K562 (cell line): ENCODE measurements around the gene DAB2IP. TPM values are rescaled to one million over a fixed set of nuclear protein-coding genes. Genes with fewer than 3 reads are reported as not detected.

Experiments
- ATAC-seq: fragments of 200-7000 bp; cut with Tn5 transposase; 3 replicates; pipeline ENCODE4 v1.9.1; 2020; ENCODE audit warnings: moderate library complexity
- BruUV-seq: library from RNA; stranded (reverse); fragments of 400-500 nt; replicated peaks from 2 replicates; lab custom pipeline; 2021; lab: Mats Ljungman, UMichigan
- CTCF ChIA-PET: fragments of 300-600 bp; formaldehyde crosslinking; extraction: SDS; loops from one replicate; lab custom pipeline; 2021; ENCODE audit warnings: low intra/inter-chr PET ratio; lab: Yijun Ruan, JAX
- POLR2A ChIA-PET: fragments of 300-600, 350-650 bp; sonication (Branson Sonifier 250); formaldehyde crosslinking; extraction: SDS; loops from one replicate; lab custom pipeline; 2021; ENCODE audit warnings: antibody characterized with exemption, inconsistent platforms; lab: Yijun Ruan, JAX
- DNase-seq, 4 experiments: peaks; one replicate each; pipeline versions ENCODE4 v3.0.0 to v3.0.0-alpha.2; 2011 to 2018; ENCODE audit warnings: low spot score in 3 of 4, mixed read lengths in 3 of 4; ENCODE audit errors: extremely low read depth in 1 of 4
- FAIRE-seq: peaks from 2 replicates; lab custom pipeline; 2011; peaks lifted over from hg19 to GRCh38; lab: Jason Lieb, UNC
- H2AFZ ChIP-seq: 2 replicates; pipeline ENCODE4 v1.6.0; 2011; ENCODE audit warnings: low read depth, low read length, control low read depth, inconsistent platforms
- H3K27ac ChIP-seq: fragments of 200-600 bp; 3 replicates; pipeline ENCODE4 v1.8.0; 2011; ENCODE audit warnings: low read depth, mild to moderate bottlenecking, control low read depth, inconsistent platforms, low read length, moderate library complexity, mixed read lengths; ENCODE audit errors: extremely low read depth
- H3K27me3 ChIP-seq, 2 experiments: fragments of 300-600 bp in 1 of 2; 2 replicates in 1 of 2; 3 replicates in 1 of 2; pipeline versions ENCODE4 v1.6.0 to v1.8.0; 2011; ENCODE audit warnings: inconsistent platforms in 2 of 2, low read length in 2 of 2, mild to moderate bottlenecking in 1 of 2, mixed read lengths in 1 of 2, moderate library complexity in 1 of 2; ENCODE audit not compliant: control insufficient read depth in 2 of 2, insufficient read depth in 2 of 2
- H3K36me3 ChIP-seq: fragments of 300-600 bp; 3 replicates; pipeline ENCODE4 v1.8.0; 2011; ENCODE audit warnings: mild to moderate bottlenecking, low read length, inconsistent platforms; ENCODE audit not compliant: control insufficient read depth, insufficient read depth
- H3K4me1 ChIP-seq, 2 experiments: fragments of 200-600 bp in 1 of 2; replicated peaks in 1 of 2; 2 replicates in 1 of 2; 3 replicates in 1 of 2; pipeline versions ENCODE4 v1.5.1 to v1.8.0; 2011; ENCODE audit warnings: inconsistent platforms in 2 of 2, low read length in 2 of 2, mild to moderate bottlenecking in 1 of 2, mixed read lengths in 1 of 2, moderate library complexity in 1 of 2; ENCODE audit not compliant: control insufficient read depth in 2 of 2, insufficient read depth in 2 of 2
- H3K4me2 ChIP-seq: 2 replicates; pipeline ENCODE4 v1.6.1; 2011; ENCODE audit warnings: low read length, control low read depth, inconsistent platforms, mixed read lengths; ENCODE audit not compliant: insufficient read depth
- H3K4me3 ChIP-seq: fragments of 200-600 bp; sonication (generic), shearing (Covaris generic); 2 replicates; pipeline ENCODE4 v1.5.1; 2016; ENCODE audit warnings: control low read depth, inconsistent platforms
- H3K79me2 ChIP-seq: fragments of 200-600 bp; 3 replicates; pipeline ENCODE4 v1.8.0; 2011; ENCODE audit warnings: low read length, inconsistent platforms; ENCODE audit not compliant: control insufficient read depth, insufficient read depth
- H3K9ac ChIP-seq, 2 experiments: 2 replicates each; pipeline versions ENCODE4 v1.6.0 to v1.6.1; 2011; ENCODE audit warnings: low read depth in 2 of 2, low read length in 2 of 2, control low read depth in 1 of 2, inconsistent platforms in 1 of 2, mild to moderate bottlenecking in 1 of 2, mixed read lengths in 1 of 2; ENCODE audit not compliant: insufficient read depth in 1 of 2
- H3K9me1 ChIP-seq: one replicate; pipeline ENCODE4 v1.6.0; 2011; ENCODE audit warnings: inconsistent platforms, mild to moderate bottlenecking, low read length, moderate library complexity; ENCODE audit not compliant: control insufficient read depth, insufficient read depth
- H3K9me3 ChIP-seq: replicated peaks from 2 replicates; pipeline ENCODE4 v1.5.1; 2011; ENCODE audit warnings: low read depth, low read length, inconsistent platforms; ENCODE audit not compliant: control insufficient read depth, insufficient read depth
- H4K20me1 ChIP-seq: replicated peaks from 2 replicates; pipeline ENCODE4 v1.6.1; 2011; ENCODE audit warnings: low read length, inconsistent platforms, mixed read lengths; ENCODE audit not compliant: control insufficient read depth, insufficient read depth
- ARID1B ChIP-seq: fragments of 450-650 bp; IDR thresholded peaks from 2 replicates; pipeline ENCODE4 v1.6.1; 2016; ENCODE audit warnings: antibody characterized with exemption, mild to moderate bottlenecking, inconsistent platforms
- BCOR ChIP-seq: fragments of 450-650 bp; IDR thresholded peaks from 2 replicates; pipeline ENCODE4 v1.6.1; 2016
- CBFA2T2 ChIP-seq: fragments of 450-650 bp; conservative IDR thresholded peaks from 2 replicates; pipeline ENCODE4 v1.6.1; 2017; ENCODE audit warnings: mild to moderate bottlenecking
- DPF2 ChIP-seq: fragments of 450-650 bp; IDR thresholded peaks from 2 replicates; pipeline ENCODE4 v1.6.1; 2016
- ELF4 ChIP-seq: fragments of 450-650 bp; formaldehyde crosslinking; IDR thresholded peaks from 2 replicates; pipeline ENCODE4 v1.4.0; 2022; ENCODE audit warnings: missing genetic modification characterization
- EP300 ChIP-seq: IDR thresholded peaks from 2 replicates; pipeline ENCODE4 v1.6.1; 2012; ENCODE audit warnings: low read length, improper control_type of control experiment
- FOXP1 ChIP-seq: sonication (generic); formaldehyde crosslinking; IDR thresholded peaks from 2 replicates; pipeline ENCODE4 v1.8.0; 2022; ENCODE audit warnings: mild to moderate bottlenecking, missing genetic modification reagents
- HDAC1 ChIP-seq, 2 experiments: fragments of 450-650 bp; IDR thresholded peaks; 2 replicates each; pipeline ENCODE4 v1.6.1; 2016 to 2017; ENCODE audit warnings: inconsistent platforms in 1 of 2, mild to moderate bottlenecking in 1 of 2, moderate library complexity in 1 of 2
- HES1 ChIP-seq: fragments of 450-650 bp; IDR thresholded peaks from 2 replicates; pipeline ENCODE4 v1.6.1; 2016; ENCODE audit warnings: low read depth, mild to moderate bottlenecking, moderate library complexity
- KLF16 ChIP-seq: IDR thresholded peaks from 2 replicates; pipeline ENCODE4 v1.6.1; 2016; ENCODE audit warnings: antibody characterized with exemption
- MTA1 ChIP-seq: fragments of 450-650 bp; IDR thresholded peaks from 2 replicates; pipeline ENCODE4 v1.6.1; 2017; ENCODE audit warnings: borderline replicate concordance
- NFIC ChIP-seq: fragments of 450-650 bp; IDR thresholded peaks from 2 replicates; pipeline ENCODE4 v1.6.1; 2017; ENCODE audit warnings: mild to moderate bottlenecking, inconsistent platforms
- OTX1 ChIP-seq: fragments of 450-650 bp; formaldehyde crosslinking; IDR thresholded peaks from 2 replicates; pipeline ENCODE4 v1.4.0; 2022; ENCODE audit warnings: mild to moderate bottlenecking
- SMARCA4 ChIP-seq: fragments of 450-650 bp; IDR thresholded peaks from 2 replicates; pipeline ENCODE4 v1.6.1; 2016
- SOX6 ChIP-seq: fragments of 450-650 bp; IDR thresholded peaks from 2 replicates; pipeline ENCODE4 v1.6.1; 2014; ENCODE audit warnings: mild to moderate bottlenecking
- SRSF1 ChIP-seq: fragments of 200-400 bp; formaldehyde crosslinking; IDR thresholded peaks from 2 replicates; pipeline ENCODE4 v1.6.1; 2017; ENCODE audit warnings: mild to moderate bottlenecking, low read depth, low read length, moderate library complexity
- SRSF9 ChIP-seq: fragments of 200-400 bp; formaldehyde crosslinking; IDR thresholded peaks from 2 replicates; pipeline ENCODE4 v1.6.1; 2017; ENCODE audit warnings: low read depth, low read length, borderline replicate concordance
- TCF3 ChIP-seq: sonication (generic); formaldehyde crosslinking; IDR thresholded peaks from 2 replicates; pipeline ENCODE4 v1.4.0; 2020; ENCODE audit warnings: mild to moderate bottlenecking, missing genetic modification reagents
- VEZF1 ChIP-seq: fragments of 200-800 bp; sonication (Bioruptor generic); IDR thresholded peaks from 2 replicates; pipeline ENCODE4 v1.6.1; 2017; ENCODE audit warnings: missing genetic modification characterization, missing compliant biosample characterization
- ZBTB2 ChIP-seq: fragments of 450-650 bp; IDR thresholded peaks from 2 replicates; pipeline ENCODE4 v1.6.1; 2016; ENCODE audit warnings: antibody characterized with exemption
- ZNF232 ChIP-seq: sonication (generic); formaldehyde crosslinking; IDR thresholded peaks from 2 replicates; pipeline ENCODE4 v1.8.0; 2022; ENCODE audit warnings: mild to moderate bottlenecking, missing genetic modification reagents
- WGBS: fragments of 100-300 bp; shearing (Covaris generic); methylation state at CpG from one replicate; pipeline ENCODE4 v1.1.6; 2016; ENCODE audit warnings: low coverage, mixed read lengths; ENCODE audit not compliant: insufficient coverage; ENCODE audit errors: missing lambda C conversion rate; 5-methylcytosine and 5-hydroxymethylcytosine counted together
- in situ Hi-C: fragments of 300-500 bp; cut with MboI; formaldehyde crosslinking; loops from 4 replicates; pipeline ENCODE4 v1.15.0; 2018; ENCODE audit warnings: inconsistent platforms, mixed read lengths
- intact Hi-C: fragments of 100-400 bp; cut with micrococcal nuclease; formaldehyde crosslinking; loops from 2 replicates; pipeline ENCODE4 v1.14.2; 2022
- polyA plus RNA-seq, 8 experiments: library from polyadenylated mRNA; depleted of rRNA in 4 of 8; stranded (reverse) in 5 of 8; unstranded in 3 of 8; fragments of >200 nt; fragmentation: Nextera tagmentation in 2 of 8; fragmentation: Illumina TruSeq in 1 of 8; extraction: Ambion mirVana in 2 of 8; extraction: Trizol in 1 of 8; gene quantifications; 2 replicates each; pipeline versions ENCODE4 v1.2.1 to v1.2.3, GENCODE V29; 2011 to 2014; ENCODE audit warnings: inconsistent platforms in 1 of 8, missing spikeins in 1 of 8
- total RNA-seq, 7 experiments: library from RNA; depleted of rRNA in 6 of 7; stranded (reverse); fragments of >200 nt in 6 of 7; fragmentation: Illumina TruSeq in 2 of 7; extraction: Trizol in 2 of 7; gene quantifications; 2 replicates each; pipeline versions ENCODE4 v1.2.1 to v1.2.3, GENCODE V29; 2011 to 2021; ENCODE audit warnings: low replicate concordance in 1 of 7
- TF ChIP-seq, protein P1 (sequence below): fragments of 450-650 bp; formaldehyde crosslinking; conservative IDR thresholded peaks from 2 replicates; pipeline ENCODE4 v1.4.0; 2022; ENCODE audit warnings: mild to moderate bottlenecking, missing genetic modification characterization

The DAB2IP gene
- total and polyA plus RNA-seq, 9 of the 15 experiments (the other 6 are each of a cell fraction or from before 2014, with no cell fraction given): 0.04 to 0.31 (median 0.08) TPM; not detected in 5

DNA sequence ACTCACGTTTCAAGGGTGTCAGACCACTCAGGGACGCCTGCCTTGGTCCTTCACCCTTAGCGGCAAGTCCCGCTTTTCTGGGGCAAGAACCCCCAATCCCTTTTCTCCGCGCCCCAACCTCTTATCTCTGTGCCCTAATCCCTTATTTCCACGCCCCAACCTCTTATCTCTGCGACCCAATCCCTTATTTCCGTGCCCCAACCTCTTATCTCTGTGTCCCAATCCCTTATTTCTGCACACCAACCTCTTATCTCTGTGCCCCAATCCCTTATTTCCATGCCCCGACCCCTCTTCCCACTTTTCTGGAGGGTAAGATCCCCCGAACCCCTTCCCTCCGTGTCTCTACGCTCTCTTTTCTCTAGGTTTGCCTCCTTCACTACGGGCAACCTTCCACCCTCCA, 139.4 kb downstream of the DAB2IP start:
- under 1% methylated on average over 14 of the region's 14 CpGs for WGBS
- in situ Hi-C loops: no loop called here
- H3K9me1 ChIP-seq: no peaks in the 10 kb centered on the region
- H3K4me2 ChIP-seq: no peak overlapping the region; the same call in 1 of the 2 replicates
- H3K27ac ChIP-seq: no peak overlapping the region
- BruUV-seq: no TSS peak
- FAIRE-seq: no peak
- no peak for ATAC-seq
- no peaks in the 10 kb centered on the region for H3K36me3 ChIP-seq
- H3K27me3 ChIP-seq: peaks cover 7 to 24% of the 10 kb centered on the region in 2 experiments; a peak in 4 of 5 replicates
- H2AFZ ChIP-seq: no peak overlapping the region
- CTCF ChIA-PET: no interaction called here
- no peaks in the 10 kb centered on the region for H3K9me3 ChIP-seq
- H4K20me1 ChIP-seq: no peaks in the 10 kb centered on the region
- intact Hi-C loops: no loop called here
- H3K4me1 ChIP-seq: no peaks in the 10 kb centered on the region; a peak in 1 of 5 replicates
- no peaks in the 10 kb centered on the region for H3K79me2 ChIP-seq
- POLR2A ChIA-PET: no interaction called here
- no peak for DNase-seq
- no peak overlapping the region for H3K9ac ChIP-seq
- no peak overlapping the region for H3K4me3 ChIP-seq
- TF ChIP-seq BCOR (peak; percentile 49; the same call in 1 of the 2 replicates), ELF4 (peak; percentile 99), SRSF9 (no peak), NFIC (peak; percentile 56), HES1 (peak; percentile 52; the same call in 1 of the 2 replicates), MTA1 (0 out of 2 replicates have a peak, but pooled peaks have one; percentile 31), SRSF1 (no peak), EP300 (peak; percentile 51; the same call in 1 of the 2 replicates), OTX1 (CRISPR knock-in tag) (0 out of 2 replicates have a peak, but pooled peaks have one; percentile 32), HDAC1 (IDR thresholded peaks at IDR 0.05) (0 out of 4 replicates have a peak, but pooled peaks of 1 of the 2 experiments have one; percentile 34), VEZF1 (CRISPR knock-in tag) (peak; percentile 15; the same call in 1 of the 2 replicates), TCF3 (CRISPR knock-in tag) (peak; percentile 79), ARID1B (peak; percentile 95), KLF16 (peak; percentile 37; the same call in 1 of the 2 replicates), SMARCA4 (peak; percentile 77; the same call in 1 of the 2 replicates), ZBTB2 (0 out of 2 replicates have a peak, but pooled peaks have one; percentile 25), FOXP1 (CRISPR knock-in tag) (no peak), ZNF232 (no peak), CBFA2T2 (peak; percentile 88), DPF2 (peak; percentile 75), SOX6 (peak; percentile 37; the same call in 1 of the 2 replicates)
- TF ChIP-seq, protein P1, sequence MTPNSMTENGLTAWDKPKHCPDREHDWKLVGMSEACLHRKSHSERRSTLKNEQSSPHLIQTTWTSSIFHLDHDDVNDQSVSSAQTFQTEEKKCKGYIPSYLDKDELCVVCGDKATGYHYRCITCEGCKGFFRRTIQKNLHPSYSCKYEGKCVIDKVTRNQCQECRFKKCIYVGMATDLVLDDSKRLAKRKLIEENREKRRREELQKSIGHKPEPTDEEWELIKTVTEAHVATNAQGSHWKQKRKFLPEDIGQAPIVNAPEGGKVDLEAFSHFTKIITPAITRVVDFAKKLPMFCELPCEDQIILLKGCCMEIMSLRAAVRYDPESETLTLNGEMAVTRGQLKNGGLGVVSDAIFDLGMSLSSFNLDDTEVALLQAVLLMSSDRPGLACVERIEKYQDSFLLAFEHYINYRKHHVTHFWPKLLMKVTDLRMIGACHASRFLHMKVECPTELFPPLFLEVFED (CRISPR knock-in tag): 0 out of 2 replicates have a peak, but pooled peaks have one; percentile 46
